ENCODE results near the gene ATP9B. TPM values are rescaled to one million over a fixed set of nuclear protein-coding genes. Genes with fewer than 3 reads are reported as not detected.

The ATP9B gene
- total RNA-seq, 1 donor from 2014 or later: 33.2 TPM

DNA sequence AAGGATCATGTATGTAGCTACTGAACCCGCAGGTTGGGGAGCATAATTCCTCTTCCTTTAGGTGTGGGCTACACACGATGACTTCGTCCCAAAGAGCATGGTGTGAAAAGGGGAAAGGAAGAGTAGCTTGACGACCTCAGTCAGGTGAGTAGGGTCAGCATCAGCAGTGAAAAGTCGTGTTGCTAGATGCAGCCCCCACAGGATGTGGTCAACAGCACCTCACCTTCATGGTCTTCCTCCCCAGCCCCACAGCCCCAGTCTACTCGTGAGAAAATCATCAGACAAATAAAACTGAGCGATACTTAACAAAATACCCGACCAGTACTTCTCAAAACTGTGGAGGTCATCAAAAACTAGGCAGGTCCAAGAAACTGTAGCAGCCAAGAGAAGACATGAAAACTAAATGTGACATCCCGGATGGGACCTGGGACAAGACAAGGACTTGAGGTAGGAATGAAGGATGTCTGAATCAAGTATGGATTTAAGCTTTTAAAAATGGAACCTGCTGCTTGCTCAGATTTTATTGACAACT lies 249.0 kb downstream of the ATP9B start:
- Histone ChIP-seq H3K4me3 (no peak overlapping the region), H3K36me3 (no peaks in the 10 kb centered on the region), H3K79me2 (ENCODE audit: low read depth) (no peaks in the 10 kb centered on the region), H2AFZ (replicated peaks) (no peak overlapping the region), H3K27me3 (no peaks in the 10 kb centered on the region), H3K27ac (no peak overlapping the region), H3K9me3 (ENCODE audit: low read depth) (no peaks in the 10 kb centered on the region), H3K4me2 (no peak overlapping the region), H3K4me1 (peaks cover 8% of the 10 kb centered on the region), H4K20me1 (ENCODE audit: low read depth) (no peaks in the 10 kb centered on the region), H3F3A (ENCODE audit: low read depth) (no peaks in the 10 kb centered on the region), H3K9ac (no peak overlapping the region)
- H3K9me3 Mint-ChIP-seq: peaks cover 3% of the 10 kb centered on the region
- DNase-seq (ENCODE audit: low spot score): no peak
- H3K27me3 Mint-ChIP-seq (ENCODE audit: insufficient read depth, low read depth): no peaks in the 10 kb centered on the region
- H3K4me3 Mint-ChIP-seq: no peak overlapping the region
- H3K4me1 Mint-ChIP-seq: peaks cover 14% of the 10 kb centered on the region
- H3K36me3 Mint-ChIP-seq: peaks cover 13% of the 10 kb centered on the region
- TF ChIP-seq EZH2 (IDR thresholded peaks at IDR 0.05) (no peak), EZH2phosphoT487 (IDR thresholded peaks at IDR 0.05) (no peak), CTCF (IDR thresholded peaks at IDR 0.05) (no peak)
- no peak overlapping the region for H3K27ac Mint-ChIP-seq

- H2AFZ ChIP-seq (replicated peaks): no peak overlapping the region
- H3K27me3 Mint-ChIP-seq (ENCODE audit: insufficient read depth, low read depth): no peaks in the 10 kb centered on the region
- H3K27ac ChIP-seq: no peak overlapping the region
- H3K27ac Mint-ChIP-seq: peak overlapping the region; percentile 20
- no peak overlapping the region for H3K4me3 Mint-ChIP-seq
- H3K9me3 ChIP-seq (ENCODE audit: low read depth): no peaks in the 10 kb centered on the region
- no peak overlapping the region for H3K4me2 ChIP-seq
- no peak overlapping the region for H3K9ac ChIP-seq
- H3K36me3 ChIP-seq: no peaks in the 10 kb centered on the region
- H3K79me2 ChIP-seq (ENCODE audit: low read depth): no peaks in the 10 kb centered on the region
- peaks cover 14% of the 10 kb centered on the region for H3K4me1 Mint-ChIP-seq
- peaks cover 8% of the 10 kb centered on the region for H3K4me1 ChIP-seq
- TF ChIP-seq EZH2phosphoT487 (IDR thresholded peaks at IDR 0.05) (no peak), EZH2 (IDR thresholded peaks at IDR 0.05) (no peak), CTCF (IDR thresholded peaks at IDR 0.05) (no peak)
- peak; percentile 6 for DNase-seq (ENCODE audit: low spot score)
- H4K20me1 ChIP-seq (ENCODE audit: low read depth): no peaks in the 10 kb centered on the region
- peaks cover 16% of the 10 kb centered on the region for H3K36me3 Mint-ChIP-seq
- no peak overlapping the region for H3K4me3 ChIP-seq
- H3K27me3 ChIP-seq: no peaks in the 10 kb centered on the region
- H3K9me3 Mint-ChIP-seq: peaks cover 3% of the 10 kb centered on the region
- H3F3A ChIP-seq (ENCODE audit: low read depth): no peaks in the 10 kb centered on the region
These were observed 251.1 kb downstream of the ATP9B start for GRCh38 chr18:79320216-79320850.

GRCh38 chr18:79321625-79322405 lies 252.6 kb downstream of the ATP9B start:
- Mint-ChIP-seq H3K36me3 (peaks cover 8% of the 10 kb centered on the region), H3K9me3 (peaks cover under 1% of the 10 kb centered on the region), H3K27me3 (ENCODE audit: insufficient read depth, low read depth) (no peaks in the 10 kb centered on the region), H3K4me3 (no peak overlapping the region), H3K27ac (no peak overlapping the region), H3K4me1 (peaks cover 18% of the 10 kb centered on the region)
- Histone ChIP-seq H2AFZ (replicated peaks) (no peak overlapping the region), H3K9ac (no peak overlapping the region), H3K4me2 (no peak overlapping the region), H3K27ac (no peak overlapping the region), H3K36me3 (no peaks in the 10 kb centered on the region), H3K9me3 (ENCODE audit: low read depth) (no peaks in the 10 kb centered on the region), H4K20me1 (ENCODE audit: low read depth) (no peaks in the 10 kb centered on the region), H3K27me3 (no peaks in the 10 kb centered on the region), H3K4me1 (peaks cover 8% of the 10 kb centered on the region), H3F3A (ENCODE audit: low read depth) (no peaks in the 10 kb centered on the region), H3K79me2 (ENCODE audit: low read depth) (no peaks in the 10 kb centered on the region), H3K4me3 (no peak overlapping the region)
- no peak for TF ChIP-seq CTCF (IDR thresholded peaks at IDR 0.05)
- no peak for DNase-seq (ENCODE audit: low spot score)
